ENCODE measurements around the gene CISTR. TPM values are rescaled to one million over a fixed set of nuclear protein-coding genes. Genes with fewer than 3 reads are reported as not detected.

The CISTR gene
- total RNA-seq (2021) = not detected in 2 replicates
- long read RNA-seq = 0 reads

DNA sequence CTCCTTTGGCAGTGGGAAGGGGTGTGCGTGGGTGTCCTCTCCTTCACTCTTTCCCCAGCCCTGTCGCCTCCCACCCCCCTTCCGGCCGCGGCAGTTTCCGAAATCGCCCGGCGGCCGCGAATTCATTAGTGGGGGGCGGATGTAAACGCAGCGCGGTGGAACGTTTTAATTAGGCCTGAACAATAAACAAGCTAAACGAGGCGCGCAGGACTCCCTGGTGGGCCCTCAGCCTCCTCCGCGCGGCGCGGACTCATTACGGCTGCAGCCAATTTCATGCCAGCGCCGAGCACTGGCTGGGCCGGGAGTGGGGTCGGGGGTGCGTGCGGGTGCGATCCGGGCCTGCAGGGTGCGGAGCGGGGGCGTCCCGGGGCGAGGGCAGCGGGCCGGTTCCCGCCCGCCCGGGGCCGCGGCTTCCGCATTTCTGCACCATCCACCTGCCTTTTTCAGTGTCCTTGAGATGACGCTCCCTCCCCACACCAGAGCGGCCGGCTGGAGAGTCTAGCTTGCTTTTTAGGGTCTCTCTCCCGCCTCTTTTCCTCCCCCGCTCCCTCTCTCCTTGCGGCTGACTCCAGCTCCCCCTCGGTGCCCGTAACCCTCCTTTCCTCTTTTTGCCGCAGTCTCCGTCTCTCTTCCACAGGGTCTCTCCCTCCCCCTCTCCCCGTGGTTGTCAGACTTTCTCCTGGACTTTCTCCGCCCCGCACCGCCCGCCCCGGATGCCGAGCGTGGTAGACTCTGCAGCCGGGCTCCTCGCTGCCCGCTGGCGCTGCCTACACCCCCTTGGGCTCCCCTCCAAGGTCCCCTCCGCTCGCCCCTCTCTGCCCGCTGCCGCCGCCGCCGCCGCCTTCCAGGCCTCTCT, at the start of gene CISTR:
TSS of gene CISTR (minus strand) at position 644 of the 856 bp plus-strand sequence.
- H2AK5ac ChIP-seq (ENCODE audit: insufficient read length, low read length) = no peak within 1 kb of the TSS
- H4K20me1 ChIP-seq (ENCODE audit: control insufficient read depth, insufficient read depth, insufficient read length) = peaks cover 2% of the 10 kb centered on the region
- no peaks in the 10 kb centered on the region for H3K9me3 Mint-ChIP-seq
- H3K4me2 ChIP-seq (ENCODE audit: insufficient read depth, insufficient read length, low read length) = peak within 1 kb of the TSS; percentile 47
- peaks cover 3% of the 10 kb centered on the region for H3K27me3 Mint-ChIP-seq (ENCODE audit: low read depth)
- no peak within 1 kb of the TSS for H2AFZ ChIP-seq (ENCODE audit: low read length)
- H3K23ac ChIP-seq (ENCODE audit: insufficient read length, low read depth, low read length) = no peak within 1 kb of the TSS
- H2BK120ac ChIP-seq (ENCODE audit: low read depth, low read length, poor library complexity, severe bottlenecking) = no peak within 1 kb of the TSS
- DNase-seq = peak; percentile 62
- no peak within 1 kb of the TSS for H4K5ac ChIP-seq (ENCODE audit: insufficient read length, low read depth, low read length)
- H3K27me3 ChIP-seq (ENCODE audit: insufficient read depth, low read length) = peaks cover 59% of the 10 kb centered on the region
- H3K27ac ChIP-seq (ENCODE audit: insufficient read length, low read depth, low read length) = no peak within 1 kb of the TSS
- no peaks in the 10 kb centered on the region for H3K79me1 ChIP-seq (ENCODE audit: insufficient read depth, low read depth, low read length, poor library complexity, severe bottlenecking)
- no peak within 1 kb of the TSS for H2BK5ac ChIP-seq (ENCODE audit: insufficient read length, low read length)
- H3K36me3 Mint-ChIP-seq (ENCODE audit: insufficient read depth in 1 of 3, low read depth in 3 of 3) = peaks cover 0 to 2% (median 0%) of the 10 kb centered on the region in 3 experiments; a peak in 1 of 7 replicates
- H2BK20ac ChIP-seq (ENCODE audit: low read depth, low read length, poor library complexity, severe bottlenecking) = no peak within 1 kb of the TSS
- peaks cover 11 to 12% of the 10 kb centered on the region in 2 experiments for H3K4me1 Mint-ChIP-seq
- H3K18ac ChIP-seq (ENCODE audit: insufficient read length, low read depth, low read length) = no peak within 1 kb of the TSS
- H3K4ac ChIP-seq (ENCODE audit: low read depth, low read length) = no peak within 1 kb of the TSS
- no peak within 1 kb of the TSS for H2BK15ac ChIP-seq (ENCODE audit: low read depth, low read length)
- H3K4me1 ChIP-seq (ENCODE audit: insufficient read depth, low read length) = peaks cover 4% of the 10 kb centered on the region; the same call in 1 of the 2 replicates
- H2BK12ac ChIP-seq (ENCODE audit: insufficient read length, low read depth, low read length) = no peak within 1 kb of the TSS
- TF ChIP-seq, protein P1, sequence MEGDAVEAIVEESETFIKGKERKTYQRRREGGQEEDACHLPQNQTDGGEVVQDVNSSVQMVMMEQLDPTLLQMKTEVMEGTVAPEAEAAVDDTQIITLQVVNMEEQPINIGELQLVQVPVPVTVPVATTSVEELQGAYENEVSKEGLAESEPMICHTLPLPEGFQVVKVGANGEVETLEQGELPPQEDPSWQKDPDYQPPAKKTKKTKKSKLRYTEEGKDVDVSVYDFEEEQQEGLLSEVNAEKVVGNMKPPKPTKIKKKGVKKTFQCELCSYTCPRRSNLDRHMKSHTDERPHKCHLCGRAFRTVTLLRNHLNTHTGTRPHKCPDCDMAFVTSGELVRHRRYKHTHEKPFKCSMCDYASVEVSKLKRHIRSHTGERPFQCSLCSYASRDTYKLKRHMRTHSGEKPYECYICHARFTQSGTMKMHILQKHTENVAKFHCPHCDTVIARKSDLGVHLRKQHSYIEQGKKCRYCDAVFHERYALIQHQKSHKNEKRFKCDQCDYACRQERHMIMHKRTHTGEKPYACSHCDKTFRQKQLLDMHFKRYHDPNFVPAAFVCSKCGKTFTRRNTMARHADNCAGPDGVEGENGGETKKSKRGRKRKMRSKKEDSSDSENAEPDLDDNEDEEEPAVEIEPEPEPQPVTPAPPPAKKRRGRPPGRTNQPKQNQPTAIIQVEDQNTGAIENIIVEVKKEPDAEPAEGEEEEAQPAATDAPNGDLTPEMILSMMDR (conservative IDR thresholded peaks at IDR 0.05) = no peak
- no peak within 1 kb of the TSS; the same call in 1 of the 2 replicates for H3K14ac ChIP-seq (ENCODE audit: insufficient read depth, low read length)
- H3K56ac ChIP-seq (ENCODE audit: insufficient read length, low read depth, low read length) = no peak within 1 kb of the TSS
- WGBS (ENCODE audit: extremely low coverage, insufficient read length, low lambda C conversion rate) = no CpG with 5 or more reads among the region's 76 CpGs
- H4K91ac ChIP-seq (ENCODE audit: insufficient read length, low read depth, low read length) = no peak within 1 kb of the TSS
- no peak within 1 kb of the TSS; a peak in 1 of 5 replicates for H3K4me3 Mint-ChIP-seq
- no peaks in the 10 kb centered on the region for H3K79me2 ChIP-seq (ENCODE audit: insufficient read depth, low read length)
- no peak within 1 kb of the TSS for H3K9ac ChIP-seq (ENCODE audit: extremely low read depth, insufficient read length, low read length)
- no peak within 1 kb of the TSS for H3K27ac Mint-ChIP-seq
- H4K8ac ChIP-seq (replicated peaks; ENCODE audit: insufficient read length, low read depth, low read length) = no peak within 1 kb of the TSS
- H3T11ph ChIP-seq (ENCODE audit: low read length) = no peak within 1 kb of the TSS
- no peaks in the 10 kb centered on the region for H3K9me3 ChIP-seq (ENCODE audit: control insufficient read depth, low read depth, low read length)
- H3K23me2 ChIP-seq (ENCODE audit: insufficient read length, low read depth, low read length, poor library complexity, severe bottlenecking) = peaks cover 14% of the 10 kb centered on the region
